ENCODE results near the gene OSBPL2.

GRCh38 chr20:62266851-62267250 is 28.5 kb downstream of the OSBPL2 start:
- TF ChIP-seq CTCF (IDR thresholded peaks at IDR 0.05; ENCODE audit: low read depth, low read length, missing input control) (no peak), RAD21 (IDR thresholded peaks at IDR 0.05) (no peak), EGR1 (IDR thresholded peaks at IDR 0.05; ENCODE audit: low read depth in 2 of 2) (no peak), REST (IDR thresholded peaks at IDR 0.05) (no peak), GABPA (IDR thresholded peaks at IDR 0.05 in 1 of 2, conservative IDR thresholded peaks at IDR 0.05 in 1 of 2) (no peak), YY1 (IDR thresholded peaks at IDR 0.05) (no peak)
- TF ChIP-seq, protein P1, sequence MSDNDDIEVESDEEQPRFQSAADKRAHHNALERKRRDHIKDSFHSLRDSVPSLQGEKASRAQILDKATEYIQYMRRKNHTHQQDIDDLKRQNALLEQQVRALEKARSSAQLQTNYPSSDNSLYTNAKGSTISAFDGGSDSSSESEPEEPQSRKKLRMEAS (IDR thresholded peaks at IDR 0.05): no peak
- TF ChIP-seq, protein P2, sequence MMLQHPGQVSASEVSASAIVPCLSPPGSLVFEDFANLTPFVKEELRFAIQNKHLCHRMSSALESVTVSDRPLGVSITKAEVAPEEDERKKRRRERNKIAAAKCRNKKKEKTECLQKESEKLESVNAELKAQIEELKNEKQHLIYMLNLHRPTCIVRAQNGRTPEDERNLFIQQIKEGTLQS (IDR thresholded peaks at IDR 0.05): no peak

Data from liver (tissue), 3 donors.